Hematopoietic multipotent progenitor cell treated with erythropoietin and hydrocortisone succinate and interleukin-3 and kit ligand, for 15 days (in vitro differentiated cells): ENCODE data around the gene ADARB2.

Experiments used
- DNase-seq: peaks from one replicate; pipeline ENCODE4 v3.0.0-alpha.2; 2015; ENCODE audit warnings: low spot score

ADARB2 gene

GRCh38 chr10:1128649-1129048, 608.7 kb downstream of the ADARB2 start:
- DNase-seq: no peak

GRCh38 chr10:1128115-1128514, 609.2 kb downstream of the ADARB2 start:
- DNase-seq: no peak

GRCh38 chr10:1127629-1128028, 609.7 kb downstream of the ADARB2 start:
- no peak for DNase-seq
